ENCODE measurements around the gene ZNF609. TPM values are rescaled to one million over a fixed set of nuclear protein-coding genes. Genes with fewer than 3 reads are reported as not detected.

The ZNF609 gene
- polyA plus RNA-seq, 3 donors: 1.3 to 13.2 (median 1.7) TPM

DNA sequence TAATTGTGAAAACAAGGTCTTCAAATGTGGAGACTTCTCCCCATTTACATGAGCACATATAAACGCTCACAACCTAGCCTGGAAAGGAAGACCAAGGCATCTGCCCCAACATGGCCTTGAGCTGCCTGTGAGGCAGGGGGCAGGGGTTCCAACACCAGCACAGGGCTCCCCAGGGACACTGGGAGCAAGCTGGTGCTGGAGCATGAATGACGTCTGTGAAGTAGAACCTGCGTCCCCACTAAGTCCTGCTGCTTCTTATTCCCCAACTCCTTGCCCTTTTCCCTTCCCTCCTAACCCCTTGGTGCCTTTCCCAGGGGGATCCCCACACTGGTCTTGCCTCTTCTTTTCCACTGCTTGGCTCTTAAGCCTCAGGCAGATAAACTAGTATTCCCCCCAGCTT lies 221.9 kb downstream of the ZNF609 start:
- peaks cover 0 to 2% (median 1%) of the 10 kb centered on the region in 3 donors for H3K27me3 Mint-ChIP-seq (ENCODE audit: low read depth in 3 of 3)
- no peak overlapping the region for H3K4me3 Mint-ChIP-seq
- Histone ChIP-seq H3K79me2 (ENCODE audit: insufficient read depth, low read length) (no peaks in the 10 kb centered on the region), H3K4me2 (replicated peaks; ENCODE audit: extremely low read depth, low read length, poor library complexity, severe bottlenecking) (no peak overlapping the region), H3K27ac (ENCODE audit: low read depth in 1 of 2, low read length in 2 of 2) (no peak overlapping the region), H3K4me1 (ENCODE audit: control insufficient read depth in 1 of 2, insufficient read depth in 2 of 2, low read length in 2 of 2) (no peaks in the 10 kb centered on the region), H3K9me3 (replicated peaks in 1 of 2; ENCODE audit: control insufficient read depth in 1 of 2, insufficient read depth in 1 of 2, low read length in 2 of 2) (no peaks in the 10 kb centered on the region), H3K4me3 (replicated peaks in 1 of 3; ENCODE audit: low read depth in 2 of 3, low read length in 3 of 3) (no peak overlapping the region), H3K36me3 (replicated peaks in 1 of 2; ENCODE audit: control insufficient read depth in 1 of 2, insufficient read depth in 2 of 2, low read length in 2 of 2) (peaks cover 92 to 98% of the 10 kb centered on the region in 2 donors), H3K27me3 (ENCODE audit: control insufficient read depth in 2 of 2, insufficient read depth in 2 of 2, low read length in 2 of 2) (no peaks in the 10 kb centered on the region), H3K9ac (ENCODE audit: insufficient read depth, low read length, poor library complexity, severe bottlenecking) (no peak overlapping the region), H4K20me1 (ENCODE audit: insufficient read depth, low read length) (peaks cover 36% of the 10 kb centered on the region), H2AFZ (ENCODE audit: insufficient read depth, low read depth, low read length, poor library complexity, severe bottlenecking) (no peak overlapping the region)
- no peaks in the 10 kb centered on the region for H3K9me3 Mint-ChIP-seq
- intact Hi-C loops (cut with micrococcal nuclease): no loop called here
- peaks cover 86 to 97% of the 10 kb centered on the region in 2 donors for H3K36me3 Mint-ChIP-seq
- H3K27ac Mint-ChIP-seq: peak overlapping the region in 1 of 7 donors; percentile 31
- H3K4me1 Mint-ChIP-seq: no peaks in the 10 kb centered on the region
- no peak for DNase-seq
- TF ChIP-seq, protein P1, sequence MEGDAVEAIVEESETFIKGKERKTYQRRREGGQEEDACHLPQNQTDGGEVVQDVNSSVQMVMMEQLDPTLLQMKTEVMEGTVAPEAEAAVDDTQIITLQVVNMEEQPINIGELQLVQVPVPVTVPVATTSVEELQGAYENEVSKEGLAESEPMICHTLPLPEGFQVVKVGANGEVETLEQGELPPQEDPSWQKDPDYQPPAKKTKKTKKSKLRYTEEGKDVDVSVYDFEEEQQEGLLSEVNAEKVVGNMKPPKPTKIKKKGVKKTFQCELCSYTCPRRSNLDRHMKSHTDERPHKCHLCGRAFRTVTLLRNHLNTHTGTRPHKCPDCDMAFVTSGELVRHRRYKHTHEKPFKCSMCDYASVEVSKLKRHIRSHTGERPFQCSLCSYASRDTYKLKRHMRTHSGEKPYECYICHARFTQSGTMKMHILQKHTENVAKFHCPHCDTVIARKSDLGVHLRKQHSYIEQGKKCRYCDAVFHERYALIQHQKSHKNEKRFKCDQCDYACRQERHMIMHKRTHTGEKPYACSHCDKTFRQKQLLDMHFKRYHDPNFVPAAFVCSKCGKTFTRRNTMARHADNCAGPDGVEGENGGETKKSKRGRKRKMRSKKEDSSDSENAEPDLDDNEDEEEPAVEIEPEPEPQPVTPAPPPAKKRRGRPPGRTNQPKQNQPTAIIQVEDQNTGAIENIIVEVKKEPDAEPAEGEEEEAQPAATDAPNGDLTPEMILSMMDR (IDR thresholded peaks at IDR 0.05): no peak
- WGBS (ENCODE audit: insufficient coverage): 100% methylated on average over 1 of the region's 3 CpGs

GRCh38 chr15:64683378-64683777 lies 223.0 kb downstream of the ZNF609 start:
- Histone ChIP-seq H2AFZ (ENCODE audit: insufficient read depth, low read depth, low read length, poor library complexity, severe bottlenecking) (no peak overlapping the region), H3K4me1 (ENCODE audit: control insufficient read depth in 1 of 2, insufficient read depth in 2 of 2, low read length in 2 of 2) (no peaks in the 10 kb centered on the region), H3K9me3 (replicated peaks in 1 of 2; ENCODE audit: control insufficient read depth in 1 of 2, insufficient read depth in 1 of 2, low read length in 2 of 2) (no peaks in the 10 kb centered on the region), H3K79me2 (ENCODE audit: insufficient read depth, low read length) (no peaks in the 10 kb centered on the region), H3K4me3 (replicated peaks in 1 of 3; ENCODE audit: low read depth in 2 of 3, low read length in 3 of 3) (no peak overlapping the region), H3K27me3 (ENCODE audit: control insufficient read depth in 2 of 2, insufficient read depth in 2 of 2, low read length in 2 of 2) (no peaks in the 10 kb centered on the region), H3K9ac (ENCODE audit: insufficient read depth, low read length, poor library complexity, severe bottlenecking) (no peak overlapping the region), H3K4me2 (replicated peaks; ENCODE audit: extremely low read depth, low read length, poor library complexity, severe bottlenecking) (no peak overlapping the region), H3K36me3 (replicated peaks in 1 of 2; ENCODE audit: control insufficient read depth in 1 of 2, insufficient read depth in 2 of 2, low read length in 2 of 2) (peaks cover 92 to 98% of the 10 kb centered on the region in 2 donors), H4K20me1 (ENCODE audit: insufficient read depth, low read length) (peaks cover 47% of the 10 kb centered on the region), H3K27ac (ENCODE audit: low read depth in 1 of 2, low read length in 2 of 2) (no peak overlapping the region)
- DNase-seq: no peak
- no peaks in the 10 kb centered on the region for H3K4me1 Mint-ChIP-seq
- H3K4me3 Mint-ChIP-seq: no peak overlapping the region
- peaks cover 0 to 1% (median 0%) of the 10 kb centered on the region in 3 donors for H3K27me3 Mint-ChIP-seq (ENCODE audit: low read depth in 3 of 3)
- H3K36me3 Mint-ChIP-seq: peaks cover 88 to 97% of the 10 kb centered on the region in 2 donors
- H3K27ac Mint-ChIP-seq: peak overlapping the region in 2 of 7 donors; percentile 49 to 69
- TF ChIP-seq, protein P1 (IDR thresholded peaks at IDR 0.05): no peak
- H3K9me3 Mint-ChIP-seq: no peaks in the 10 kb centered on the region
- 75% methylated on average over 1 of the region's 3 CpGs for WGBS (ENCODE audit: insufficient coverage)
- intact Hi-C loops (cut with micrococcal nuclease): no loop called here

All from CD14-positive monocyte (primary cell).